ENCODE measurements around the gene DCAF7.

DNA sequence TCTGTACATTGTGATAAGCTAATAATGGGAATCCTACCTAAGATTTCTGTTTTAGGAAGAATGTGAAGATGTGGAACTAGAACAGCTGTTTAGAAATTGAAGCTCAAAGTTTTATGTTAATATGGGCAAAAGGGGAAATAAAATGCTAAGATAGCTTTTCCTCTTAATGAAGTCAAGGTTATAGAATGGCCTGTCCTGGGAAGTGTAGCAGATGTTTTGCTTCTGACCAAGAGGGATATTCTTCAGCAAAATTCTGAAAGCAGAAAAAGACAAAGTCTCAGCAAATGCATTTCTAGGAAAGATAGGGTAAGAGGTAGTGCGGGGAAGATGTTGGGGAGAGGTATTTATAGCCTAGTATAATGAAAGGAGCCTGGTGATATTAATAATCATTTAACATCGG lies 85.0 kb downstream of the DCAF7 start:
- TF ChIP-seq CEBPB (IDR thresholded peaks at IDR 0.05; ENCODE audit: low read depth, low read length), result no peak
- TF ChIP-seq, protein P1, sequence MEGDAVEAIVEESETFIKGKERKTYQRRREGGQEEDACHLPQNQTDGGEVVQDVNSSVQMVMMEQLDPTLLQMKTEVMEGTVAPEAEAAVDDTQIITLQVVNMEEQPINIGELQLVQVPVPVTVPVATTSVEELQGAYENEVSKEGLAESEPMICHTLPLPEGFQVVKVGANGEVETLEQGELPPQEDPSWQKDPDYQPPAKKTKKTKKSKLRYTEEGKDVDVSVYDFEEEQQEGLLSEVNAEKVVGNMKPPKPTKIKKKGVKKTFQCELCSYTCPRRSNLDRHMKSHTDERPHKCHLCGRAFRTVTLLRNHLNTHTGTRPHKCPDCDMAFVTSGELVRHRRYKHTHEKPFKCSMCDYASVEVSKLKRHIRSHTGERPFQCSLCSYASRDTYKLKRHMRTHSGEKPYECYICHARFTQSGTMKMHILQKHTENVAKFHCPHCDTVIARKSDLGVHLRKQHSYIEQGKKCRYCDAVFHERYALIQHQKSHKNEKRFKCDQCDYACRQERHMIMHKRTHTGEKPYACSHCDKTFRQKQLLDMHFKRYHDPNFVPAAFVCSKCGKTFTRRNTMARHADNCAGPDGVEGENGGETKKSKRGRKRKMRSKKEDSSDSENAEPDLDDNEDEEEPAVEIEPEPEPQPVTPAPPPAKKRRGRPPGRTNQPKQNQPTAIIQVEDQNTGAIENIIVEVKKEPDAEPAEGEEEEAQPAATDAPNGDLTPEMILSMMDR (conservative IDR thresholded peaks at IDR 0.05; ENCODE audit: low read depth, low read length), result no peak
- TF ChIP-seq, protein P2, sequence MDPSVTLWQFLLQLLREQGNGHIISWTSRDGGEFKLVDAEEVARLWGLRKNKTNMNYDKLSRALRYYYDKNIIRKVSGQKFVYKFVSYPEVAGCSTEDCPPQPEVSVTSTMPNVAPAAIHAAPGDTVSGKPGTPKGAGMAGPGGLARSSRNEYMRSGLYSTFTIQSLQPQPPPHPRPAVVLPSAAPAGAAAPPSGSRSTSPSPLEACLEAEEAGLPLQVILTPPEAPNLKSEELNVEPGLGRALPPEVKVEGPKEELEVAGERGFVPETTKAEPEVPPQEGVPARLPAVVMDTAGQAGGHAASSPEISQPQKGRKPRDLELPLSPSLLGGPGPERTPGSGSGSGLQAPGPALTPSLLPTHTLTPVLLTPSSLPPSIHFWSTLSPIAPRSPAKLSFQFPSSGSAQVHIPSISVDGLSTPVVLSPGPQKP (IDR thresholded peaks at IDR 0.05; ENCODE audit: borderline replicate concordance, low read depth, low read length), result no peak

All from IMR-90 (cell line).